K562 (cell line): ENCODE data around the gene TRIM69. TPM values are rescaled to one million over a fixed set of nuclear protein-coding genes. Genes with fewer than 3 reads are reported as not detected.
"Not testable (repeated sequence)": the region's sequence is repeated elsewhere in the genome, so short reads cannot be mapped to it uniquely, and the experiment has no call there.

Experiments
- RBM25 ChIP-seq: fragments of 200-400 bp; formaldehyde crosslinking; IDR thresholded peaks from 2 replicates; pipeline ENCODE4 v1.6.1; 2018; ENCODE audit warnings: low read length, low read depth, moderate library complexity; ENCODE audit not compliant: severe bottlenecking
- TSC22D4 ChIP-seq: fragments of 450-650 bp; IDR thresholded peaks from 2 replicates; pipeline ENCODE4 v1.6.1; 2016; ENCODE audit warnings: missing genetic modification characterization, missing biosample characterization, control low read depth
- ZNF165 ChIP-seq: fragments of 250-450 bp; sonication (Bioruptor Pico); IDR thresholded peaks from 2 replicates; pipeline ENCODE4 v1.4.0; 2020; ENCODE audit warnings: borderline replicate concordance
- polyA plus RNA-seq, 8 experiments: library from polyadenylated mRNA; depleted of rRNA in 4 of 8; stranded (reverse) in 5 of 8; unstranded in 3 of 8; fragments of >200 nt; fragmentation: Nextera tagmentation in 2 of 8; fragmentation: Illumina TruSeq in 1 of 8; extraction: Ambion mirVana in 2 of 8; extraction: Trizol in 1 of 8; gene quantifications; 2 replicates each; pipeline versions ENCODE4 v1.2.1 to v1.2.3, GENCODE V29; 2011 to 2014; ENCODE audit warnings: inconsistent platforms in 1 of 8, missing spikeins in 1 of 8
- total RNA-seq, 7 experiments: library from RNA; depleted of rRNA in 6 of 7; stranded (reverse); fragments of >200 nt in 6 of 7; fragmentation: Illumina TruSeq in 2 of 7; extraction: Trizol in 2 of 7; gene quantifications; 2 replicates each; pipeline versions ENCODE4 v1.2.1 to v1.2.3, GENCODE V29; 2011 to 2021; ENCODE audit warnings: low replicate concordance in 1 of 7
- TF ChIP-seq, protein P1 (sequence below), 2 experiments: fragments of 450-650 bp in 1 of 2; sonication (generic) in 1 of 2; formaldehyde crosslinking in 1 of 2; IDR thresholded peaks; 2 replicates each; pipeline versions ENCODE4 v1.7.1 to v1.9.0; 2016 to 2022; ENCODE audit warnings: inconsistent platforms in 1 of 2, mild to moderate bottlenecking in 1 of 2, missing genetic modification reagents in 1 of 2

TRIM69 gene
- total and polyA plus RNA-seq, 9 of the 15 experiments (the other 6 are each of a cell fraction or from before 2014, with no cell fraction given) = 1.0 to 4.3 (median 2.3) TPM

DNA sequence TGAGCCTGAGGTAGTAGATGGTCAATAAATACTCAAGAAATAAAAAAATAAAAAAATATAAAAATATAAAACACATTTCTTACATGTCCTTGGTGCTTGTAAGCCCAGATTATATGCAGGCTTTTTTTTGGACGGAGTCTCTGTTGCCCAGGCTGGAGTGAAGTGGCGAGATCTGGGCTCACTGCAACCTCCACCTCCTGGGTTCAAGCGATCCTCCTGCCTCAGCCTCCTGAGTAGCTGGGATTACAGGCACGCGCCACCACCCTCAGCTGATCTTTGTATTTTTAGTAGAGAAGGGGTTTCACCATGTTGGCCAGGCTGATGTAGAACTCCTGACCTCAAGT, 8.1 kb upstream of the TRIM69 start (continued):
- TF ChIP-seq, protein P1, sequence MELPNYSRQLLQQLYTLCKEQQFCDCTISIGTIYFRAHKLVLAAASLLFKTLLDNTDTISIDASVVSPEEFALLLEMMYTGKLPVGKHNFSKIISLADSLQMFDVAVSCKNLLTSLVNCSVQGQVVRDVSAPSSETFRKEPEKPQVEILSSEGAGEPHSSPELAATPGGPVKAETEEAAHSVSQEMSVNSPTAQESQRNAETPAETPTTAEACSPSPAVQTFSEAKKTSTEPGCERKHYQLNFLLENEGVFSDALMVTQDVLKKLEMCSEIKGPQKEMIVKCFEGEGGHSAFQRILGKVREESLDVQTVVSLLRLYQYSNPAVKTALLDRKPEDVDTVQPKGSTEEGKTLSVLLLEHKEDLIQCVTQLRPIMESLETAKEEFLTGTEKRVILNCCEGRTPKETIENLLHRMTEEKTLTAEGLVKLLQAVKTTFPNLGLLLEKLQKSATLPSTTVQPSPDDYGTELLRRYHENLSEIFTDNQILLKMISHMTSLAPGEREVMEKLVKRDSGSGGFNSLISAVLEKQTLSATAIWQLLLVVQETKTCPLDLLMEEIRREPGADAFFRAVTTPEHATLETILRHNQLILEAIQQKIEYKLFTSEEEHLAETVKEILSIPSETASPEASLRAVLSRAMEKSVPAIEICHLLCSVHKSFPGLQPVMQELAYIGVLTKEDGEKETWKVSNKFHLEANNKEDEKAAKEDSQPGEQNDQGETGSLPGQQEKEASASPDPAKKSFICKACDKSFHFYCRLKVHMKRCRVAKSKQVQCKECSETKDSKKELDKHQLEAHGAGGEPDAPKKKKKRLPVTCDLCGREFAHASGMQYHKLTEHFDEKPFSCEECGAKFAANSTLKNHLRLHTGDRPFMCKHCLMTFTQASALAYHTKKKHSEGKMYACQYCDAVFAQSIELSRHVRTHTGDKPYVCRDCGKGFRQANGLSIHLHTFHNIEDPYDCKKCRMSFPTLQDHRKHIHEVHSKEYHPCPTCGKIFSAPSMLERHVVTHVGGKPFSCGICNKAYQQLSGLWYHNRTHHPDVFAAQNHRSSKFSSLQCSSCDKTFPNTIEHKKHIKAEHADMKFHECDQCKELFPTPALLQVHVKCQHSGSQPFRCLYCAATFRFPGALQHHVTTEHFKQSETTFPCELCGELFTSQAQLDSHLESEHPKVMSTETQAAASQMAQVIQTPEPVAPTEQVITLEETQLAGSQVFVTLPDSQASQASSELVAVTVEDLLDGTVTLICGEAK (IDR thresholded peaks at IDR 0.05) = 0 out of 2 replicates have a peak, but pooled peaks have one; percentile 47
- TF ChIP-seq, protein P1 (CRISPR knock-in tag; IDR thresholded peaks at IDR 0.05) = not testable (repeated sequence)
- TF ChIP-seq RBM25 (peak; percentile 31), TSC22D4 (tag) (peak; percentile 53; the same call in 1 of the 2 replicates), ZNF165 (CRISPR knock-in tag) (peak; percentile 14; the same call in 1 of the 2 replicates)
